OCI-LY3 (cell line): Measurements from ENCODE around the gene OR2W1.

Experiments
- H2AFZ ChIP-seq: fragments of 200-600, 300-600 bp; shearing (Covaris generic); 2 replicates; pipeline ENCODE4 v1.6.0; 2014; ENCODE audit warnings: antibody characterized with exemption, low read depth, low read length
- H3K27ac ChIP-seq: fragments of 200-600, 300-600 bp; sonication (generic); 2 replicates; pipeline ENCODE4 v1.5.1; 2014; ENCODE audit warnings: mild to moderate bottlenecking, low read length, moderate library complexity, mixed read lengths
- H3K27me3 ChIP-seq: fragments of 200-600, 300-600 bp; sonication (generic); 2 replicates; pipeline ENCODE4 v1.6.1; 2014; ENCODE audit warnings: low read depth, low read length, mixed read lengths
- H3K36me3 ChIP-seq: fragments of 200-600, 300-600 bp; sonication (generic); replicated peaks from 2 replicates; pipeline ENCODE3; 2014; ENCODE audit warnings: low read depth, low read length, mixed read lengths
- H3K4me1 ChIP-seq: fragments of 300-600, 200-600 bp; sonication (generic); 2 replicates; pipeline ENCODE4 v1.6.1; 2014; ENCODE audit warnings: low read length, mixed read lengths
- H3K4me2 ChIP-seq: fragments of 200-600, 300-600 bp; sonication (generic); 2 replicates; pipeline ENCODE4 v1.6.1; 2014; ENCODE audit warnings: low read length, mixed read lengths
- H3K4me3 ChIP-seq: fragments of 300-600, 200-600 bp; sonication (generic); 2 replicates; pipeline ENCODE4 v1.5.1; 2014; ENCODE audit warnings: antibody characterized with exemption, mild to moderate bottlenecking, low read length, moderate library complexity
- H3K79me2 ChIP-seq: fragments of 300-600, 200-600 bp; shearing (Covaris generic); 2 replicates; pipeline ENCODE4 v1.6.1; 2014; ENCODE audit warnings: mild to moderate bottlenecking, low read length, mixed read lengths
- H3K9ac ChIP-seq: fragments of 300-600, 200-600 bp; shearing (Covaris generic); 2 replicates; pipeline ENCODE4 v1.6.0; 2014; ENCODE audit warnings: mild to moderate bottlenecking, low read length, moderate library complexity
- H3K9me3 ChIP-seq: fragments of 200-600, 300-600 bp; shearing (Covaris generic); 2 replicates; pipeline ENCODE4 v1.6.1; 2014; ENCODE audit warnings: low read length, mixed read lengths; ENCODE audit not compliant: insufficient read depth
- H4K20me1 ChIP-seq: fragments of 200-600, 300-600 bp; sonication (generic); 2 replicates; pipeline ENCODE4 v1.6.1; 2016; ENCODE audit warnings: low read length, mixed read lengths; ENCODE audit not compliant: insufficient read depth
- EZH2phosphoT487 ChIP-seq: fragments of 200-600 bp; shearing (Covaris generic); IDR thresholded peaks from 2 replicates; pipeline ENCODE4 v1.6.1; 2018; ENCODE audit warnings: antibody characterized with exemption, mixed run types, low read depth
- TF ChIP-seq, protein P1 (sequence below): fragments of 200-600, 300-600 bp; sonication (generic); IDR thresholded peaks from 2 replicates; pipeline ENCODE4 v1.5.1; 2014; ENCODE audit warnings: antibody characterized with exemption, low read length, low read depth

Gene OR2W1

DNA sequence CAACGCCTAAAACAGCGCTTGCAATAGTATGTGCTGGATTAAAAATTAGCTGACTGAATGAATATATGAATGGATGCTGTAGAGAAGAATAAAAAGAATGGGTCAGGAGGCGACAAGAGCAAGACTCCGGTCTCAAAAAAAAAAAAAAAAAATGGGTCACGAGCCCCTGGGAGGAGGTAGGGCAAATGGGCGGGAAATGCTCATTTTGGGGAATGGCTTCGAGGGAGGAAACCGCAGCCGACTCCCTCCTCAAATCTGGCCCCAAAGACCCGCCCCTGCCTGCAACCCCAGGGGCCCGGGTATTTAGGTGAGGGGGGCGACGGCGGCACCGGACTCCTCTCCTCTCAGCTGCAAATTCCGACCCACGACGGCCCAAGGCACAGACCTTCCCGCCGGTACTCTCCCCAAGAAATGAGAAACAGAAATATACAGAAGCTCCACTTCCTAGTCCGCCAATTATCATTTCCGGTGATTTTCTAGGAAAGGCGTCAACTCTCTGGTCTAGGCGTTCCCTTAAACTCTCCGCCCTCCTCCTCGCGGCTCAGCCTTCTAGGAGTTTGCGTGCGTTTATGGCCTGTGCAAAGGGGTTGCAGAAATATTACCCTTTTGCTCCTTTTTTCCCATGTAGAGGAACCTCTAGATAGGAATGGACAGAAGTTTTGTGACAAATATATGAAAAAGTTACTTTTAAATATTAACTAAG, 39.6 kb downstream of the OR2W1 start, which contains the start of gene ZNF311:
ZNF311 (minus strand) TSS at position 133 of the 703 bp plus-strand sequence. CDS start 1,361 bp downstream, outside the sequence.
- H2AFZ ChIP-seq = no peak within 1 kb of the TSS
- no peak within 1 kb of the TSS for H3K27ac ChIP-seq
- H3K27me3 ChIP-seq = no peaks in the 10 kb centered on the region
- no peak within 1 kb of the TSS for H3K4me2 ChIP-seq
- no peak within 1 kb of the TSS for H3K4me3 ChIP-seq
- H3K9ac ChIP-seq = no peak within 1 kb of the TSS
- no peaks in the 10 kb centered on the region for H3K4me1 ChIP-seq
- TF ChIP-seq, protein P1, sequence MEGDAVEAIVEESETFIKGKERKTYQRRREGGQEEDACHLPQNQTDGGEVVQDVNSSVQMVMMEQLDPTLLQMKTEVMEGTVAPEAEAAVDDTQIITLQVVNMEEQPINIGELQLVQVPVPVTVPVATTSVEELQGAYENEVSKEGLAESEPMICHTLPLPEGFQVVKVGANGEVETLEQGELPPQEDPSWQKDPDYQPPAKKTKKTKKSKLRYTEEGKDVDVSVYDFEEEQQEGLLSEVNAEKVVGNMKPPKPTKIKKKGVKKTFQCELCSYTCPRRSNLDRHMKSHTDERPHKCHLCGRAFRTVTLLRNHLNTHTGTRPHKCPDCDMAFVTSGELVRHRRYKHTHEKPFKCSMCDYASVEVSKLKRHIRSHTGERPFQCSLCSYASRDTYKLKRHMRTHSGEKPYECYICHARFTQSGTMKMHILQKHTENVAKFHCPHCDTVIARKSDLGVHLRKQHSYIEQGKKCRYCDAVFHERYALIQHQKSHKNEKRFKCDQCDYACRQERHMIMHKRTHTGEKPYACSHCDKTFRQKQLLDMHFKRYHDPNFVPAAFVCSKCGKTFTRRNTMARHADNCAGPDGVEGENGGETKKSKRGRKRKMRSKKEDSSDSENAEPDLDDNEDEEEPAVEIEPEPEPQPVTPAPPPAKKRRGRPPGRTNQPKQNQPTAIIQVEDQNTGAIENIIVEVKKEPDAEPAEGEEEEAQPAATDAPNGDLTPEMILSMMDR = no peak
- TF ChIP-seq EZH2phosphoT487 = no peak
- no peaks in the 10 kb centered on the region for H3K79me2 ChIP-seq
- H3K9me3 ChIP-seq = no peaks in the 10 kb centered on the region
- no peaks in the 10 kb centered on the region for H3K36me3 ChIP-seq
- no peaks in the 10 kb centered on the region for H4K20me1 ChIP-seq

DNA sequence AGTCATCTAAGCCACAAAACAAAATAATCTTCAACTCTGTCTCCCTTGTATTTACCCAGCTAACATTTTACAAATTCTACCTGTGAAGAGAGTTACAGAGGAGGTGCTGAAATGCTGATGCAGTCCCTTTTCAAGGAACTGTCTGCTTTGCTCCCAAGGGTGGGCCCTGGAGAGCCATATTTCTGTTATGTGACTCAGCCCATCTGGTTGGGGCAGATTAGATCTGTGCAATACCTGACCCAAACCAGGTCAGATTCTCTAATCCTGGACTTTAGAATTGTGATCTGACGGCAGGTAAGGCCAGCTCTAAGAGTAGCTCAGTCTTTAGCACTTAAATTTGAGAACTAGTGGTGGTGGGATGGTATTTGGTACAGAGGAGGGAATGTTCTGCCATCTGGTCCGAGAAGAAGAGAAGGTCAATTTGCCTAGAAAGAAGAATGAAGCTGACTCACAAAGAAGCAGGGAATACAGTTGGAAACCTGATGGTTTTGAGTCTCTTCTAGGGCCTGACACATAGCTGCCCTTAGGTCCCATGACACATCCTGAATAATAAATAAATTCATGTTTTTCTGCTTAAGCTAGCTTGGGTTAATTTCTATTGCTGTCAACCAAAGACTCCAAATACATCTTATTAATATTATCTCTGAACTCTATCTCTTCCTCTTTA, 48.0 kb downstream of the OR2W1 start:
- Histone ChIP-seq H2AFZ (no peak overlapping the region), H3K36me3 (no peaks in the 10 kb centered on the region), H3K9me3 (no peaks in the 10 kb centered on the region), H3K79me2 (no peaks in the 10 kb centered on the region), H3K27ac (no peak overlapping the region), H3K27me3 (no peaks in the 10 kb centered on the region), H3K4me1 (peaks cover 34% of the 10 kb centered on the region), H3K4me3 (no peak overlapping the region), H3K4me2 (no peak overlapping the region), H3K9ac (no peak overlapping the region), H4K20me1 (no peaks in the 10 kb centered on the region)
- TF ChIP-seq, protein P1 = no peak
- TF ChIP-seq EZH2phosphoT487 = no peak

DNA sequence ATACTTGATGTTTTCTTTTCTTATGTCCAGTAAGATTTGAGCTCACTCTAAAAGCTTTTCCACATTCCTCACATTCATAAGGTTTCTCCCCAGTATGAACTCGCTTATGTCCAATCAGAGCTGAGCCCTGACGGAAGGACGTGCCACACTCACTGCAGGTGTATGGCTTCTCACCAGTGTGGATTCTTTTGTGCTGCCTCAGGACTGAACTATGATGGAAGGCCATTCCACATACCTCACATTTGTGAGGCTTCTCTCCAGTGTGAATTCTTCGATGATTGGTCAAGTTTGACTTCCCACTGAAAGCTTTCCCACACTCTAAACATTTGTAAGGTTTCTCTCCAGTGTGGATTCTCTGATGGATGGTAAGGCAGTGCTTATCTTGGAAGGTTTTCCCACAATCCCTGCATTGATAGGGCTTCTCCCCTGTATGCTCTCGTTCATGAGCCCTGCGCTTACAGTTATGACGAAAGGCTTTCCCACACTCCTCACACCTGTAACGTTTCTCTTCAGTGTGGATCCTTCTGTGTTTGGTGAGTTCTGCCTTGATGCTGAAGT, 49.8 kb downstream of the OR2W1 start:
- H3K4me1 ChIP-seq = peaks cover 34% of the 10 kb centered on the region
- no peak overlapping the region for H3K4me2 ChIP-seq
- no peak overlapping the region for H2AFZ ChIP-seq
- TF ChIP-seq, protein P1 = no peak
- no peak for TF ChIP-seq EZH2phosphoT487
- H3K27me3 ChIP-seq = no peaks in the 10 kb centered on the region
- H4K20me1 ChIP-seq = no peaks in the 10 kb centered on the region
- no peaks in the 10 kb centered on the region for H3K79me2 ChIP-seq
- no peak overlapping the region for H3K27ac ChIP-seq
- H3K36me3 ChIP-seq = no peaks in the 10 kb centered on the region
- H3K9me3 ChIP-seq = no peaks in the 10 kb centered on the region
- no peak overlapping the region for H3K9ac ChIP-seq
- no peak overlapping the region for H3K4me3 ChIP-seq
